HUDEP-2 (cell line): Measurements from ENCODE around the gene NMRAL1.
A peak's percentile ranks its signal among the peaks of the same experiment; 100 is the strongest.

Experiments
- DNase-seq, 76 experiments: peaks; one replicate each; lab custom pipeline; 2025; ENCODE audit not compliant: unreplicated experiment in 76 of 76; lab: John Stamatoyannopoulos, UW

The NMRAL1 gene

GRCh38 chr16:4428500-4428899, 45.9 kb downstream of the NMRAL1 start:
- DNase-seq: no peak

- DNase-seq: no peak
Observed at GRCh38 chr16:4426722-4427372, 47.6 kb downstream of the NMRAL1 start.

DNA sequence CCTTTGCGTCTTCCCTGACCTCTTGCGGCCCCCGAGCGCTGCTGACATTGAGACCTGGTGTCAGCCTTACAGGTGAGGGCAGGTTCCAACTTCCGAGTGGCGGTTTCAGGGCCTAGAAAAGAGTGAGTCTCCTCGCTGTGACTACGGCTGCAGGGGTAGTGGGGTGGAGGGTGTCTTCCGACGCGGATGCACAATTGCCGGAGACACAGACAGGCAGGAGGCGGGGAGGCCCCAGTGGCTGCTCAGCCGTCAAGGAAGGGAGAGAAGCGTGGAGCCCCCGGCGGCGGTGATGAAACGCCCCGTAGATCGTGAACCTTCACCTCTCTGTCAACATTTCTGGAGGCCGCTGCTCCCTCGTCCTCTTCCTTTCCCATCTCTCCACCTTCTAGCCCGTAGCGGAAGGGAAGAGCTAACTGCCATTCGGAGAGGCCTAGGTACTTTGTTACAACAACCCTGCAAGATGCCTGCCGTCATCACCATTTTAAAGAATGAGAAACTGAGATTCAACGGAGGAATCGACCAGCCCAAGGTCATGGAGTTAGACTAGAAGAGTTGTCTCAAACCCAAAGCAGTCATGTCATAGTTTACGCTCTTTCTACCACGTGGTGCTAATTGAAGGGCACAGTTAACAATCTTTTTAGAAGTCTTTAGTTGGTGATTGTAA, 48.3 kb downstream of the NMRAL1 start:
- peak in 8 of 76 experiments; percentile 5 to 73 (median 37) for DNase-seq

GRCh38 chr16:4425378-4426020, 48.9 kb downstream of the NMRAL1 start, which contains the start of gene DNAJA3:
Gene DNAJA3, plus strand, starts transcription at chr16:4425868. Its CDS starts 14 bp downstream, at chr16:4425882.
- DNase-seq: peak; percentile 19 to 96 (median 84)

DNA sequence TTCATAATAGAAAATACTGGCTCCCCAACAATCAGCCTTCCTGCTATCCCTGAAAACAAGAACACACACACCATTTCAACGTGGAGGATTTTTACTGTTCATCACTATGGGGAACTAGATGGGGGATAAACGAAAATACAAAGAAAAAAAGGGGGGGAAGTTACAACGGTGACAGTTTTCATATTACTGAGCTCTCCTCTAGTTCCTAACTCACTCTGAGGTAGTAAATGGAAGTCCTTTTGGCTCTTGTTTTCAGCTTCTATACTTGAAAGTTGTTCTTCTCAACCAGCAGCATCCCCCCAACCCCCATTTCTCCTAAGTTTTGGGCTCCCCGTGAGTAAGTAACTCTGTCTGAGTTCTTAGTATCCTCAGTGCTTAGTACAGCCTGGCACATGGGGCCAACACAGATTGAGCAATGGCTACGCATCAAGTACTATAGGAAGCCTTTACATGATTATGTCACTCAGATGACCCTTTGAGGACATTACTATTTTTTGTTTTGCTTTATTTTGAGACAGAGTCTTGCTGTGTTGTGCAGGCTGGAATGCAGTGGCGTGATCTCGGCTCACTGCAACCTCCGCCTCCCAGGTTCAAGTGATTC, 53.8 kb downstream of the NMRAL1 start:
- DNase-seq: no peak

DNA sequence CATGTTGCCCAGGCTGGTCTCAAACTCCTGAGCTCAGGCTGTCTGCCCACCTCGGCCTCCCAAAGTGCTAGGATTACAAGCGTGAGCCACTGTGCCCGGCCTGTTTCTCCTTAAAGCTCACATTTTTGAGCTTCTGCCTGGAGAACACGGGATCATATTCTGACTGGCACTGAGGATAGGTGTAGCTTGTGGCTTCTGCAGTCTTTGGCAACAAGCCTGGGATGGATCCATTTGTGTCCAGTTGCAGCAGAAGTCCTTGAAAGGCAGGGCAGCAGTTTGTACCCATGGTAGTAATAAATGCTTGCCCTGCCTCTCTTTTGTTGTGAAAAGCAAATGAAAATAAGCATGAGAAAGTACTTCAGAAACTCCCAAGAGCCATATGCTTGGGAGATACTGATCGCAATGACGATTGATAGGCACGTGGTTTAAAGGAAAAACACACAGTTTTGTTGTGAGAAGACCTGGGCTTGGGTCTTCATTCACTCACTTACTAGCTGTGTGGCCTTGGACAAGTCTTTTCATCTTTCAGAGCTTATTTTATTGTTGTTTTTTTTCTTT, 54.9 kb downstream of the NMRAL1 start:
- DNase-seq: no peak

- DNase-seq: peak in 75 of 76 experiments; percentile 21 to 97 (median 90)
Observed at GRCh38 chr16:4416200-4417032, 58.0 kb downstream of the NMRAL1 start, which contains the start of gene CORO7. Gene CORO7, minus strand, starts transcription at chr16:4416596. Its CDS starts 78 bp downstream, at chr16:4416518.

GRCh38 chr16:4415538-4416199, 58.8 kb downstream of the NMRAL1 start:
- DNase-seq: peak in 46 of 76 experiments; percentile 3 to 59 (median 31)

DNA sequence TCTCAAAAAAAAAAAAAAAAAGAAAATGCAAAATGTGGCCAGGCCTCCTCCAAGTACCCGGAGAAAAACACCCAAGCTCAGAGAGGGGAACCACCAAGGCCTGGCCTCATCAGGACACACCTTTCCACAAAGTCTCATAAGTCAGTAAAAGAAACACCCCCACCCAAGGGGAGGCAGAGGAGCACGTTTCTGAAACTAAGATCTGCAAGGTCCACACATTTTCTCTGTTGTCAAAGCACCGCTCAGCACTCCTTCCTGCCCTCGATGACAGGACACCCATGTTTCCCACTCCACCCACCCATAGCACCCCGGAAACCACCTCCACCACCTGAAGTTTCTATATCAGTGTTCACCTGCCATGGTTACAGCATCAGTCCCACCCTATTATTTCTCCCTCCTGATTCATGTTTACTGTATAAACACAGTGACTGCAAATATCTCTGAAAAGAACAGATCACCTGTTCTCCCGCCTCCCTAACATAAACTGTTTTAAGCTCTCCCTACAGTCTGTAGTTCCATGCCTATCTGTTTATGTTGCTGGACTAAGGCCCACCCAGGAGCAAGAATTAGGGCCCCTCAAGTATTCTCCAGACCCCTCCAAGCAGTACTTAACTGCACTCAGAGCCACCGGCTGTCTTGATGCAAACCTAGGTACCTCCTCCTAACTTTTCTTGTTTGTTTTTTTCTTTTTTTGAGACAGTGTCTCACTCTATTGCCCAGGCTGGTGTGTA, 60.1 kb downstream of the NMRAL1 start:
- peak in 1 of 76 experiments; percentile 14 for DNase-seq

DNA sequence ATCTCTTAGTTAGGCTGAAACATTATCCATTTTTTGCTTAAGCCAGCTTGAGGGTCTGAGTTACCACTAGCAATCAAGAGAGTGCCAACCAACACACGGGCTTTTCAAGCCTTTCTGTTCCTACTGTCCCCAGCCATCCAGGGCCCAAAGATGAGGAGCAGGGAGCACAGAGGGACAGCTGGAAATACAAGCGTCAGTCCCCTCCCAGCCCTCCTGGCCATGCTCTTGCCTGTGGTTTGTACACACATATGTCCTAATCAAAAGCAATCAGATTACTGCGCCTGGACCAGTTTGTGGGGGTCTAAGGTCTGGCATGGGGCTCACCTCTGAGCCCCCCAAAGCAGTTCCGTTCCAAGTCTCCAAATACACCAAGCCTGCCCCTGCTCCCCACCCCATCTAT, 61.6 kb downstream of the NMRAL1 start:
- DNase-seq: no peak

GRCh38 chr16:4412159-4412558, 62.3 kb downstream of the NMRAL1 start:
- no peak for DNase-seq
